ENCODE measurements around the gene TFR2.

DNA sequence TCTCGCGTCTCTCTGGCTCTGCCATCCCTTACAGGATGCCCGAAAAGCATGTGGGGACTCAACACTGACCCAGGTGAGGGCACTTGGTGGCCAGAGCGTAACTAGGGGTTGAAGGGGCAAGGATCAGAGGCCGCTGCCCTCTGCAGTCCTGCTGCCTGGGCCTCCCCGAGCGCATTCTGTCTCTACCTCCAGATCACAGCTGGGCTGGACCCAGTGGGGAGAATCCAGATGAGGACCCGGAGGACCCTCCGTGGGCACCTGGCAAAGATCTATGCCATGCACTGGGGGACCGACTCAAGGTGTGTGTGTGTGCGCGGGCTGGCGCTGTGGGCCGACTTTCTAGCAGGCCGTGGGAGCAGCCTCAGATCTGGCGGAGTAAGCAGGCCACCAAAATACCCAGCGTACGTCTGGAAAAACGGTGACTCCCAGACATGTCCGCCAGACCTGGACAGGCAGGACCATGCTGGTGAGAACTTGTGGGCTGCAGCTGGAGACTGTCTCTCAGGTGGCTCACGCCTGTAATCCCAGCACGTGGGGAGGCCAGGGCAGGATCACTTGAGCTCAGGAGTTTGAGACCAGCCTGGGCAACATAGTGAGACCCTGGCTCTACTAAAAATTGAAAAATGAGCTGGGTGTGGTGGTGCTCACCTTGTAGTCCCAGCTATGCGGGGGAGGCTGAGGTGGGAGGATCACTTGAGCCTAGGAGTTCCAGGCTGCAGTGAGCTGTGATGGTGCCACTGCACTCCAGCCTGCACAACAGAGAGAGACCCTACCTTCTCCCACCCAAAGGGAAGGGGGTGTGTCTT, 35.4 kb upstream of the TFR2 start:
- TF ChIP-seq, protein P1, sequence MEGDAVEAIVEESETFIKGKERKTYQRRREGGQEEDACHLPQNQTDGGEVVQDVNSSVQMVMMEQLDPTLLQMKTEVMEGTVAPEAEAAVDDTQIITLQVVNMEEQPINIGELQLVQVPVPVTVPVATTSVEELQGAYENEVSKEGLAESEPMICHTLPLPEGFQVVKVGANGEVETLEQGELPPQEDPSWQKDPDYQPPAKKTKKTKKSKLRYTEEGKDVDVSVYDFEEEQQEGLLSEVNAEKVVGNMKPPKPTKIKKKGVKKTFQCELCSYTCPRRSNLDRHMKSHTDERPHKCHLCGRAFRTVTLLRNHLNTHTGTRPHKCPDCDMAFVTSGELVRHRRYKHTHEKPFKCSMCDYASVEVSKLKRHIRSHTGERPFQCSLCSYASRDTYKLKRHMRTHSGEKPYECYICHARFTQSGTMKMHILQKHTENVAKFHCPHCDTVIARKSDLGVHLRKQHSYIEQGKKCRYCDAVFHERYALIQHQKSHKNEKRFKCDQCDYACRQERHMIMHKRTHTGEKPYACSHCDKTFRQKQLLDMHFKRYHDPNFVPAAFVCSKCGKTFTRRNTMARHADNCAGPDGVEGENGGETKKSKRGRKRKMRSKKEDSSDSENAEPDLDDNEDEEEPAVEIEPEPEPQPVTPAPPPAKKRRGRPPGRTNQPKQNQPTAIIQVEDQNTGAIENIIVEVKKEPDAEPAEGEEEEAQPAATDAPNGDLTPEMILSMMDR (IDR thresholded peaks at IDR 0.05): no peak
- TF ChIP-seq POLR2A (IDR thresholded peaks at IDR 0.05): no peak

Data from Peyer's patch (tissue), 4 donors.